ENCODE results near the gene XIRP2. TPM values are rescaled to one million over a fixed set of nuclear protein-coding genes. Genes with fewer than 3 reads are reported as not detected.

XIRP2 gene
- total and polyA plus RNA-seq, 2 of the 4 experiments (the other 2 are of a cell fraction) = 0.05 to 0.18 TPM

- Histone ChIP-seq H3K4me1 (ENCODE audit: control insufficient read depth, insufficient read depth, low read length) (peaks cover 3% of the 10 kb centered on the region; the same call in 1 of the 2 replicates), H3K4me3 (ENCODE audit: insufficient read depth, low read depth, low read length) (no peak overlapping the region), H2AFZ (replicated peaks; ENCODE audit: low read length, poor library complexity) (no peak overlapping the region), H4K8ac (ENCODE audit: low read depth in 2 of 2, low read length in 2 of 2) (no peak overlapping the region), H4K20me1 (ENCODE audit: insufficient read depth, low read length) (no peaks in the 10 kb centered on the region), H3K9me1 (ENCODE audit: insufficient read depth, low read length) (peaks cover 4% of the 10 kb centered on the region; the same call in 1 of the 2 replicates), H3K4ac (ENCODE audit: low read depth, low read length) (no peak overlapping the region), H2BK15ac (ENCODE audit: low read depth, low read length) (no peak overlapping the region), H3K9ac (ENCODE audit: low read depth, low read length) (no peak overlapping the region), H3K27me3 (ENCODE audit: control insufficient read depth, insufficient read depth, low read length) (no peaks in the 10 kb centered on the region), H3K4me2 (ENCODE audit: low read depth, low read length) (no peak overlapping the region), H2BK5ac (ENCODE audit: low read depth, low read length, poor library complexity, severe bottlenecking) (no peak overlapping the region), H3K79me1 (ENCODE audit: low read depth in 1 of 2, low read length in 2 of 2) (no peaks in the 10 kb centered on the region), H3K9me3 (ENCODE audit: control insufficient read depth, insufficient read depth, low read length) (no peaks in the 10 kb centered on the region), H3K14ac (replicated peaks; ENCODE audit: low read depth, low read length) (no peak overlapping the region), H4K5ac (ENCODE audit: low read depth, low read length) (no peak overlapping the region), H2BK20ac (ENCODE audit: low read depth, low read length) (no peak overlapping the region), H2AK9ac (replicated peaks; ENCODE audit: low read depth, low read length, poor library complexity) (no peak overlapping the region), H3K23ac (ENCODE audit: low read depth, low read length) (no peak overlapping the region), H3K27ac (ENCODE audit: insufficient read depth, low read length) (no peak overlapping the region), H4K91ac (ENCODE audit: insufficient read depth, low read depth, low read length) (no peak overlapping the region), H2AK5ac (ENCODE audit: low read depth, low read length) (no peak overlapping the region), H3K18ac (ENCODE audit: low read depth, low read length) (no peak overlapping the region), H3K36me3 (ENCODE audit: control insufficient read depth, insufficient read depth, low read length) (no peaks in the 10 kb centered on the region), H3K56ac (ENCODE audit: extremely low read depth, insufficient read depth, low read length) (no peak overlapping the region), H2BK120ac (ENCODE audit: low read depth, low read length) (no peak overlapping the region)
- DNase-seq = no peak
- POLR2A ChIA-PET (ENCODE audit: unreplicated experiment) = no interaction called here
- intact Hi-C loops (cut with micrococcal nuclease) = loop anchor here (5.0 kb wide), 2 partner anchors 51 to 281 kb away; no protein-coding TSS in a partner anchor
- BruUV-seq (replicated peaks) = no TSS peak
- no peak for ATAC-seq (ENCODE audit: low read depth)
- no peak for TF ChIP-seq MAFK (IDR thresholded peaks at IDR 0.05; ENCODE audit: low read depth, low read length)
- TF ChIP-seq RAD21 (IDR thresholded peaks at IDR 0.05; ENCODE audit: low read length) = no peak
- TF ChIP-seq FOS (IDR thresholded peaks at IDR 0.05; ENCODE audit: low read depth, low read length) = no peak
- no peak for TF ChIP-seq CTCF (conservative IDR thresholded peaks at IDR 0.05; ENCODE audit: low read depth, low read length)
- TF ChIP-seq RFX5 (IDR thresholded peaks at IDR 0.05; ENCODE audit: low read depth, low read length) = no peak
- no peak for TF ChIP-seq MAZ (IDR thresholded peaks at IDR 0.05; ENCODE audit: borderline replicate concordance, low read depth, low read length)
- no peak for TF ChIP-seq BHLHE40 (IDR thresholded peaks at IDR 0.05; ENCODE audit: low read depth, low read length)
- no peak for TF ChIP-seq POLR2A (IDR thresholded peaks at IDR 0.05; ENCODE audit: low read depth, low read length)
- no peak for TF ChIP-seq NFE2L2 (IDR thresholded peaks at IDR 0.05; ENCODE audit: low read depth, low read length)
- no peak for TF ChIP-seq CEBPB (IDR thresholded peaks at IDR 0.05; ENCODE audit: low read depth, low read length)
- no peak for TF ChIP-seq ELK1 (IDR thresholded peaks at IDR 0.05; ENCODE audit: borderline replicate concordance, low read depth, low read length)
- TF ChIP-seq, protein P1, sequence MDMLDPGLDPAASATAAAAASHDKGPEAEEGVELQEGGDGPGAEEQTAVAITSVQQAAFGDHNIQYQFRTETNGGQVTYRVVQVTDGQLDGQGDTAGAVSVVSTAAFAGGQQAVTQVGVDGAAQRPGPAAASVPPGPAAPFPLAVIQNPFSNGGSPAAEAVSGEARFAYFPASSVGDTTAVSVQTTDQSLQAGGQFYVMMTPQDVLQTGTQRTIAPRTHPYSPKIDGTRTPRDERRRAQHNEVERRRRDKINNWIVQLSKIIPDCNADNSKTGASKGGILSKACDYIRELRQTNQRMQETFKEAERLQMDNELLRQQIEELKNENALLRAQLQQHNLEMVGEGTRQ (IDR thresholded peaks at IDR 0.05; ENCODE audit: low read depth, low read length) = no peak
- TF ChIP-seq CHD1 (IDR thresholded peaks at IDR 0.05; ENCODE audit: low read depth, low read length) = no peak
- no peak for TF ChIP-seq MXI1 (IDR thresholded peaks at IDR 0.05; ENCODE audit: borderline replicate concordance, low read depth, low read length)
- TF ChIP-seq RCOR1 (IDR thresholded peaks at IDR 0.05; ENCODE audit: insufficient replicate concordance, low read length) = no peak
- TF ChIP-seq SMC3 (IDR thresholded peaks at IDR 0.05; ENCODE audit: low read depth, low read length) = no peak
- in situ Hi-C loops (cut with MboI; ENCODE audit: low sequenced_read_pairs) = loop anchor here (10.0 kb wide), 1 partner anchor 664 kb away; no protein-coding TSS in a partner anchor
- dilution Hi-C loops (cut with HindIII; ENCODE audit: low sequenced_read_pairs, unreplicated experiment) = no loop called here
- CTCF ChIA-PET = no interaction called here
- WGBS, 2 experiments (ENCODE audit: extremely low coverage in 2 of 2, insufficient read length in 1 of 2) = no CpG with 5 or more reads among the region's 2 CpGs
Observed at GRCh38 chr2:167198576-167198975, 310.3 kb downstream of the XIRP2 start.
